HepG2 (cell line): ENCODE results near the gene TNNI3K. TPM values are rescaled to one million over a fixed set of nuclear protein-coding genes. Genes with fewer than 3 reads are reported as not detected.

ENCODE experiments used
- EEA1 ChIP-seq: sonication (generic); formaldehyde crosslinking; IDR thresholded peaks from 2 replicates; pipeline ENCODE4 v1.5.1; 2020; ENCODE audit warnings: mild to moderate bottlenecking, missing genetic modification reagents, borderline replicate concordance
- EHMT2 ChIP-seq: fragments of 200-600 bp; sonication (generic); IDR thresholded peaks from 2 replicates; pipeline ENCODE4 v1.7.0; 2017; ENCODE audit warnings: antibody characterized with exemption, low read depth, low read length, borderline replicate concordance
- GABPA ChIP-seq, 2 experiments: IDR thresholded peaks; 2 replicates each; pipeline ENCODE4 v1.6.1; 2011 to 2016; ENCODE audit warnings: low read depth in 2 of 2, low read length in 1 of 2, missing biosample characterization in 1 of 2, missing genetic modification characterization in 1 of 2
- HNRNPUL1 ChIP-seq: fragments of 200-400 bp; formaldehyde crosslinking; IDR thresholded peaks from 2 replicates; pipeline ENCODE4 v1.6.1; 2017; ENCODE audit warnings: low read depth, mild to moderate bottlenecking, low read length, moderate library complexity
- IKZF4 ChIP-seq: sonication (generic); formaldehyde crosslinking; IDR thresholded peaks from 2 replicates; pipeline ENCODE4 v1.5.1; 2020; ENCODE audit warnings: borderline replicate concordance, mild to moderate bottlenecking, low read depth, missing genetic modification reagents; ENCODE audit errors: not compliant biosample characterization
- ISL2 ChIP-seq: sonication (generic); formaldehyde crosslinking; IDR thresholded peaks from 2 replicates; pipeline ENCODE4 v1.5.0; 2020; ENCODE audit warnings: missing genetic modification reagents
- JARID2 ChIP-seq: sonication (generic); formaldehyde crosslinking; IDR thresholded peaks from 2 replicates; pipeline ENCODE4 v1.8.1; 2023; ENCODE audit warnings: missing genetic modification reagents, inconsistent platforms; ENCODE audit not compliant: insufficient replicate concordance
- KMT2A ChIP-seq: sonication (generic); formaldehyde crosslinking; IDR thresholded peaks from 2 replicates; pipeline ENCODE4 v1.4.0; 2020; ENCODE audit warnings: missing genetic modification reagents
- MED1 ChIP-seq: sonication (generic); formaldehyde crosslinking; IDR thresholded peaks from 2 replicates; pipeline ENCODE4 v1.4.0; 2020; ENCODE audit warnings: missing genetic modification reagents
- MIER2 ChIP-seq: IDR thresholded peaks from 2 replicates; pipeline ENCODE4 v1.6.1; 2016; ENCODE audit warnings: missing biosample characterization, missing genetic modification reagents
- MIXL1 ChIP-seq: IDR thresholded peaks from 2 replicates; pipeline ENCODE4 v1.6.1; 2016
- RELA ChIP-seq: sonication (generic); formaldehyde crosslinking; IDR thresholded peaks from 2 replicates; pipeline ENCODE4 v1.4.0; 2020; ENCODE audit warnings: missing genetic modification reagents
- REST ChIP-seq, 2 experiments: IDR thresholded peaks; 2 replicates each; pipeline ENCODE4 v1.6.1; 2011 to 2012; ENCODE audit warnings: low read length in 2 of 2, borderline replicate concordance in 1 of 2, low read depth in 1 of 2, mild to moderate bottlenecking in 1 of 2, moderate library complexity in 1 of 2
- SYNCRIP ChIP-seq: fragments of 200-400 bp; formaldehyde crosslinking; IDR thresholded peaks from 2 replicates; pipeline ENCODE4 v1.6.1; 2018; ENCODE audit warnings: mild to moderate bottlenecking, low read depth, low read length; ENCODE audit not compliant: insufficient read depth
- TGIF2 ChIP-seq: IDR thresholded peaks from 2 replicates; pipeline ENCODE4 v1.6.1; 2016; ENCODE audit warnings: control low read depth, missing compliant biosample characterization
- TRIM22 ChIP-seq: fragments of 450-650 bp; IDR thresholded peaks from 2 replicates; pipeline ENCODE4 v1.6.1; 2017
- WIZ ChIP-seq: sonication (generic); formaldehyde crosslinking; IDR thresholded peaks from 2 replicates; pipeline ENCODE4 v1.5.1; 2020; ENCODE audit warnings: mild to moderate bottlenecking, missing genetic modification reagents
- ZBTB38 ChIP-seq: sonication (generic); formaldehyde crosslinking; IDR thresholded peaks from 2 replicates; pipeline ENCODE4 v1.5.1; 2020; ENCODE audit warnings: mild to moderate bottlenecking, missing genetic modification reagents
- ZBTB43 ChIP-seq: sonication (generic); formaldehyde crosslinking; conservative IDR thresholded peaks from 2 replicates; pipeline ENCODE4 v1.4.0; 2020; ENCODE audit warnings: missing genetic modification reagents
- ZFP36L1 ChIP-seq: sonication (generic); formaldehyde crosslinking; IDR thresholded peaks from 2 replicates; pipeline ENCODE4 v1.8.0; 2022; ENCODE audit warnings: mild to moderate bottlenecking, missing genetic modification reagents, moderate library complexity
- ZFP36L2 ChIP-seq: sonication (generic); formaldehyde crosslinking; IDR thresholded peaks from 2 replicates; pipeline ENCODE4 v1.4.0; 2020; ENCODE audit warnings: missing genetic modification reagents
- ZNF264 ChIP-seq: sonication (generic); formaldehyde crosslinking; IDR thresholded peaks from 2 replicates; pipeline ENCODE4 v1.4.0; 2020; ENCODE audit warnings: missing genetic modification reagents
- ZNF282 ChIP-seq: fragments of 450-650 bp; IDR thresholded peaks from 2 replicates; pipeline ENCODE4 v1.6.1; 2018; ENCODE audit not compliant: partially characterized antibody
- ZNF333 ChIP-seq: sonication (generic); formaldehyde crosslinking; IDR thresholded peaks from 2 replicates; pipeline ENCODE4 v1.4.0; 2020; ENCODE audit warnings: mild to moderate bottlenecking, missing genetic modification reagents, borderline replicate concordance
- ZNF460 ChIP-seq: sonication (generic); formaldehyde crosslinking; IDR thresholded peaks from 2 replicates; pipeline ENCODE4 v1.5.1; 2020; ENCODE audit warnings: missing genetic modification reagents, mild to moderate bottlenecking, borderline replicate concordance
- ZNF564 ChIP-seq: sonication (generic); formaldehyde crosslinking; IDR thresholded peaks from 2 replicates; pipeline ENCODE4 v1.8.1; 2023; ENCODE audit warnings: mild to moderate bottlenecking, missing genetic modification reagents
- ZNF772 ChIP-seq: sonication (generic); formaldehyde crosslinking; IDR thresholded peaks from 2 replicates; pipeline ENCODE4 v1.5.0; 2020; ENCODE audit warnings: mild to moderate bottlenecking, missing genetic modification reagents
- polyA plus RNA-seq, 8 experiments: library from polyadenylated mRNA; depleted of rRNA in 3 of 8; stranded (reverse) in 7 of 8; unstranded in 1 of 8; fragments of >200 nt; fragmentation: Illumina TruSeq in 4 of 8; extraction: Trizol in 4 of 8; gene quantifications; 2 replicates each; pipeline versions ENCODE4 v1.2.1 to v1.2.3, GENCODE V29; 2011 to 2016; ENCODE audit warnings: low read depth in 4 of 8, missing spikeins in 1 of 8, mixed read lengths in 1 of 8; ENCODE audit not compliant: insufficient read depth in 1 of 8
- total RNA-seq, 5 experiments: library from RNA; depleted of rRNA; stranded (reverse); fragments of >200 nt; fragmentation: Illumina TruSeq; extraction: Trizol; gene quantifications; 2 replicates each; pipeline ENCODE4 v1.2.3, GENCODE V29; 2016; ENCODE audit warnings: low read depth in 1 of 5

Gene TNNI3K
- total and polyA plus RNA-seq, 2 of the 13 experiments (the other 11 are each of a cell fraction or from before 2014, with no cell fraction given), result 1.1 TPM; not detected in 1

GRCh38 chr1:74502432-74502831 is 267.2 kb downstream of the TNNI3K start (continued):
- TF ChIP-seq TRIM22 (no peak), ZNF333 (CRISPR knock-in tag) (no peak), WIZ (peak; percentile 84; the same call in 1 of the 2 replicates), MED1 (CRISPR knock-in tag) (0 out of 2 replicates have a peak, but pooled peaks have one; percentile 21), TGIF2 (CRISPR knock-in tag) (peak; percentile 26; the same call in 1 of the 2 replicates), REST (IDR thresholded peaks at IDR 0.05; ENCODE audit: borderline replicate concordance in 1 of 2, low read depth in 1 of 2, low read length in 2 of 2) (peak; percentile 71 to 97), GABPA (IDR thresholded peaks at IDR 0.05; ENCODE audit: low read depth, low read length) (no peak), GABPA (CRISPR knock-in tag; IDR thresholded peaks at IDR 0.05; ENCODE audit: low read depth) (no peak), ISL2 (CRISPR knock-in tag) (0 out of 2 replicates have a peak, but pooled peaks have one; percentile 19), ZBTB38 (CRISPR knock-in tag) (no peak), ZNF564 (CRISPR knock-in tag) (no peak), MIXL1 (CRISPR knock-in tag) (0 out of 2 replicates have a peak, but pooled peaks have one; percentile 51), ZFP36L2 (CRISPR knock-in tag) (no peak), ZBTB43 (0 out of 2 replicates have a peak, but pooled peaks have one; percentile 27), ZNF282 (no peak), ZNF264 (CRISPR knock-in tag) (peak; percentile 46; the same call in 1 of the 2 replicates), ZFP36L1 (CRISPR knock-in tag) (no peak), EHMT2 (peak; percentile 92; the same call in 1 of the 2 replicates), ZNF772 (CRISPR knock-in tag) (no peak), SYNCRIP (no peak), KMT2A (CRISPR knock-in tag) (no peak), IKZF4 (CRISPR knock-in tag) (no peak), HNRNPUL1 (no peak), ZNF460 (CRISPR knock-in tag) (no peak), JARID2 (CRISPR knock-in tag) (no peak), RELA (CRISPR knock-in tag) (no peak), EEA1 (CRISPR knock-in tag) (no peak), MIER2 (CRISPR knock-in tag) (peak; percentile 98)
